Hematopoietic multipotent progenitor cell treated with erythropoietin and hydrocortisone succinate and interleukin-3 and kit ligand, for 8 days (in vitro differentiated cells): ENCODE measurements around the gene KCNQ1OT1.

Experiments
- DNase-seq: peaks from one replicate; pipeline ENCODE4 v3.0.0-alpha.2; 2015

Gene KCNQ1OT1

DNA sequence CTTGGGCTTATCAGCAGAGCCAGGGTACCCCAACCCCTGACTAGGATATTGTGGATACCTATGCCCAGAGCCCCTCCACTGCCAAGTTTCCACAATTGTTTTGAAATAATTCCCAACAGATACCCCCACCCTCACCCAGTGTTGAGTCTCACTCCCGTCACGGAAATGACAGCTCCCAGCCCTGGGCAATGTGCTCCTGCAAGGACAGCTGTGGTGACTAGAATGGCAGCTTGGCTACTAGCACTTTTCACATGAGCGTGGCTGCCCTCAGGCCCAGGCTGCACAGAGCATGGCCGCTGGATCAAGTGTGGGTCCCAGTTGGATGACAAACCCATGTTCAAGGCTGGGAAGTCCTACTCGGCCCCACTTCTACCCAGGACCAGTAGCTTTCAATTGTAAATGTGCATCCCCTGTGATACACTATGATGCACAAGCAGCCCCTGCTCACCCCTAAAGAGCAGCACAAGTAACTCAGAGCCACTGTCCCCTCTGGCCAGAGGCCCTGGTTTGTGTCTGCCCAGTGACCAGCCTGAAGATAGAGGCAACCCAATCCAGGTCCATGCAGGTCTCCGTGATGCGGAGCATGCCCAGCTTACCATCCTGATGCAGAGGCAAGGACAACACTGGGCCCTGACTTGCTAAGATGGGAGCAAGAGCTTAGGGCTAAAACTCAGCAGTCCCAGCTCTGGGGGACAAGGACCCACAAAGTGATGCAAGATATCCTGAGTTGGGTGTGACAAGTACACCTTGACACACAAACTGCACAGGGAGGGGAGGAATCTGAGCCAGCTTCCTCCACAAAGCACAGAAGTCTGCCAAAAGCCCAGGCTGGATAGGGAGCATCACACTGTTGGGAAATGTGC, 13.2 kb downstream of the KCNQ1OT1 start:
- no peak for DNase-seq

- no peak for DNase-seq
Observed at GRCh38 chr11:2685566-2686359, 14.0 kb downstream of the KCNQ1OT1 start.

DNA sequence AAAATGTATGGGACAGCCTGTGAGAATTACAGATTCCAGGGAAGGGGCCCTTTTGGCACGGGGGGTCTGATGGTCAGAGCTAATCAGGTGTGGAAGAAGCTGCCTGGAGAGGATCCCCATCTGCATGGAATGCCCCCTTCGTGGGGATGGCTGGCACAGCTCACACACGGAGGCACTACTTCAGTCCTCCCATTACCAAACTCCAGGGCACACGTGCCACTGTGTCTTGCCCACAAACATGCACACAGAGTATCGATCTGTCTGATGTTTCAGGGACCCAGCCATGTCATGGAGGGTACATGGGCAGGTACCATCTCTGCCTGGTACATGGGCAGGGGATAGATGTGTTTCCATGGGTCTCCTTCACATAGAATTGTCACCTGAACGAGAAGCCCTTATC, 14.7 kb downstream of the KCNQ1OT1 start:
- DNase-seq, result no peak

DNA sequence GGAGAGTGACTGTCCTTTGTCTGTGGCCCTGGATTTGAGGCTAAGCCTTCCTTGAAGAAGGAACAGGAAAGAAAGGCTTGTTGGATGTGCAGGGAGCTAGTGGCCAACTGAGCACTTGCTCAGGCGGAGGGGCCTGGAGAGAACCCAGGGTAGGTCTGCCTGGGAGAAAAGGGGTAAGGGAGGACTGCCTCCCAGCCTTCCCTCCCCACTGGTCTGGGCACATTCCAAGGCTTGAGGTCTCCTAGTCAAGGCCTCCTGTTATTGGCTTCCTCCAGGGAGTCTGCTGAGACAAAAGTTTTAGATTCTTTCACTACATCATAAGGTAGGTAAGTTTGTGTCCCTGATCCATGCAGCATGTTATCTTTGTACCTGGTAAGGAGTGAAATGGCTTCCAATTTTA, 15.2 kb downstream of the KCNQ1OT1 start:
- DNase-seq, result no peak

GRCh38 chr11:2683806-2684205, 16.0 kb downstream of the KCNQ1OT1 start:
- no peak for DNase-seq

- DNase-seq, result no peak
Observed at GRCh38 chr11:2681408-2682145, 18.2 kb downstream of the KCNQ1OT1 start.

GRCh38 chr11:2679011-2679676, 20.6 kb downstream of the KCNQ1OT1 start:
- no peak for DNase-seq

DNA sequence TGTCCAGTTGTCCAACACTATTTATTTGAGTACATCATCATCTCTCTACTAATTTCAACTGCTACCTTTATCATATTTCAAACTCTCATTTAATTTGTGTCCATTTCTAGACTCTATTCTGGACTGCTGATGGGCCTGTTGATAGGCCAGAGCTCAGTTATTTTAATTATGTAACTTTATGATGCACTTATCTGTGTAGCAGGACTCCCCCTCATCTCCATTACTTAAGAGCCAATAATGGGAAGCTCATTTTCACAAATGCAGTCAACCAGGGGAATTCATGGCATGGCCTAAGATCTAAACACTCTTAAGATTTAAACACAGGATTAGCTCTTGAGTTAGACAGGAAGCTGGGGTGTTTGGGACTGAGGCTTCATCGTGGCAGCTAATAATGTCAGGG, 21.4 kb downstream of the KCNQ1OT1 start:
- no peak for DNase-seq

DNA sequence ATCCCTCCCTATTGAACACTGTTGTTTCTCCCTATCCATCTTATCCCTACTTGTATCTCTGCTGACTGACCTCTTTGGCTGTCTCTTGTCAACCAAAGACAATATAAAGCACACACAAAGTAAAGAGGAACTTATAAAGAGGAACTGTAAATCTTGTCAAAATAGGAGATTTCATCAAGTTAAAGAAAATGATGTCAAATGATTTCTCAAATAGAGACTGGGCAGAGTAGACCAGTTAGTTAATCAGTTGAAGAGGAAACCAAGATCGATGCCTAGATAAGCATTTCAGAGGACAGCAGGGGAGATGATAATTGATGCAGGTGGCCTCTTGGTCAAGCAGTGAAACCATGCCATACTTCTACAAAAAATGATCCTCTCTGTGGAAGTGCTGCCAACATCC, 22.7 kb downstream of the KCNQ1OT1 start:
- DNase-seq, result no peak

- no peak for DNase-seq
Observed at GRCh38 chr11:2675540-2675939, 24.3 kb downstream of the KCNQ1OT1 start.

DNA sequence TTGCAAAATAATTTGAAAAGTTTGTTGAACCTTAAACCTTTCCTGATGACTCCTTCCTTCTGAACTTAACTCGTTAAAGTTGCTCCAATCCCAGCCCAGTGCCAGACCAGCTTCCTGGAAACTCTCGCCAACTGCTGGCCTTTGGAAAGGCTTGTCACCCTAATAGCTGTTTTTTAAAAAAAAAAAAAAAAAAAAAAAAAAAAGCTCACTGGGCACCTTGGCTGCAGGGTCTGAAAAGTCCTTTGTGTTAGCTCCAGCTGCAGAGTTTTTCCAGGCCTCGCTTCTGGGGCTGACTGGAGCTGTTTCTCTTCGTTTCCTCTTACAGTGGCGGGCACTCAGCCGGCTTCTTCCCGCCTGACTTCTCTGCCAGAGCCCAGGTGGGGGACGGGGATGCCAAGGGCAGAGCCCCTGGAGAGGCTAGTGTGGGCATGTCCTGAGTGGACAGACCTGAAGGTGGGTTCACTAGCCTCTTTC, 25.1 kb downstream of the KCNQ1OT1 start:
- DNase-seq, result no peak

DNA sequence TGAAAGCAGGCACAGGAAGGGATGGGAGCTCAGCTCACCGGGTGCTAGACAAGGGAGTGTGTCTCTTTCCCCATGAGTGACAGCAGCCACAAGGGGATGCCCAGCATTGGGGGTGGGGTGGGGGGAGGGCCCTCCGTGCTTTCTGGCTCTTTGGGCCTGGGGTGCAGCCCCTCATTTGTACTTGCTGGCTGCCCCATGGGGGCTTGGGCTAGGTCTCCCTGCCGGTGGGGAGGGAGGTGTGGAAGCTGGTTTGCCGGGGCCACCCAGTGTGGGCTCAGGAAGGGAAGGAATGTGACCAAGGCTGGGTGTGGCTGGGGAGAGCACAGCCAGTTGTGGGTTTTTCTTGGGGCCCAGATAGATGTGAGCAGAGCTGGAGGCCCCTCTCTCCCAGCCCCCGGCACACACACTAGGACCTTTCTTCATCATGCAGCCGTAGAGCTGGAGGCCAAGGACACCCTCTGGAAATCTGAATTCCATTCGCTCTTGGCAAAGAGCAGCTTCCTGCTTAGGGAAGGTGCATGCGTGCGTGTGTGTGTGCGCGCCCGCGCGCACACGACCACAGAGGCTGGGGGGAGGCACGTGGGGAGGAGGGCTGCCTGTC, 25.8 kb downstream of the KCNQ1OT1 start:
- no peak for DNase-seq

DNA sequence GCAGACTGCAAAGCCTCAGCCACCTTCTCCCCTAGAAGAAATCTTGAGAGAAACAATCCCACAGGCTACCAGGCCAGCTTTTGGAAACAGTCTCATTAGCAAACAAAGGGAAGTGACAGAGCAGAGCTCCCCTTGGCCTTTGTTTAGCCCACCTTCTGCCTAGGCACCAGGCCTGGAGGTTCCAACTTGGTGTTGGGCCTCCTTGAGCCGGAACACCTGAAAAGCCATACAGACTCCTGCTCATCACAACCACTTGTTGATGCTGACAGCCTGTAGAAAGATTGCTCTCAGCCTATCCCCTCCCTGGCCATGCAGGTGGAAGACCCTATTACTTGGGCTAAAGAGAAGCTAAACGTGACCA, 26.6 kb downstream of the KCNQ1OT1 start:
- no peak for DNase-seq

GRCh38 chr11:2672553-2673249, 27.1 kb downstream of the KCNQ1OT1 start:
- DNase-seq, result no peak

GRCh38 chr11:2671748-2672147, 28.0 kb downstream of the KCNQ1OT1 start:
- no peak for DNase-seq

DNA sequence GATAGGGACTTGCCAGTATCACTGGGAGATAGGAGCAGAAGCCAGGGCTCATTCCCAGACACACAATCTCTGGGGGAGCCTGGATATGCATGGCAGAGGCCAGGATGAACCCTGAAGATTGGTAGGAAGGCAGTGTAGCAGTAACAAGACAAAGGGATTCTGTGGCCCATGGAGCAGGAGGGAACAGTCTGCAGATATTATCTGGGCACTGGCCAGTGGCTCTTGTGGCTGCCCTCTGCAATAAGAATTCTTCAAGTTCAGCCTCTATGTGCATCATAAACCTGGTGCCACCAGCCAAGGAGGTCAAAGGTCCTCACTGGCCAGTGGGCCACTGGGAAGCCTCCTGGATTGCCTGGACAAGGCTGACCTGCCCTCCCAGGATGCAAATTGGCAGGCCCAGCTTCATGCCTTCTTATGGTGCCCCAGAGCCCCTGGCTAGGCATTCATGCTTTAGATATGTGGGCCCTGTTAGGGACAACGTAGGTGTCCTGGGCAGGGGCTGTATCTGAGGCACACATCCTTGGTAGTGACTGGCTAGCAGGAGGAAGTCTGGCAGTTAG, 29.2 kb downstream of the KCNQ1OT1 start:
- DNase-seq, result no peak

- DNase-seq, result no peak
Observed at GRCh38 chr11:2669634-2670469, 29.9 kb downstream of the KCNQ1OT1 start.

DNA sequence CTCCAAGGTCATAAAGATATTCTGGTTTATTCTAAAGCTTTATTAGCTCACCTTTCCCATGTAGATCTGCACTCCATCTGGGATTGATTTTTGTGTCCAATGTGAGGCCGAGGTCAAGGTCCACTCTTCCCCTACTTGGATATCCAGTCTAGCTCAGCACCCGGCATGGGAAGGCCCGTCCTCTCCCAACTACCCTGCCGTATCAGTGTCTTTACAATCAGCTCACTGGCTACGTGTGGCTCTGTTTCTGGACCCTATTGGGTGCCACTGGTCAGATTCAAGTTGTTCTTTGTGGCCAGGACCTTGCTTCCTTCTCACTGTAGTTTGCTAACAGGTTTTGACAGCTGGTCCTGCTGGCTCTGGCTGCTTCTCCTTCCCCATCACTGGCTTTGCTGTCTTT, 30.9 kb downstream of the KCNQ1OT1 start:
- no peak for DNase-seq

DNA sequence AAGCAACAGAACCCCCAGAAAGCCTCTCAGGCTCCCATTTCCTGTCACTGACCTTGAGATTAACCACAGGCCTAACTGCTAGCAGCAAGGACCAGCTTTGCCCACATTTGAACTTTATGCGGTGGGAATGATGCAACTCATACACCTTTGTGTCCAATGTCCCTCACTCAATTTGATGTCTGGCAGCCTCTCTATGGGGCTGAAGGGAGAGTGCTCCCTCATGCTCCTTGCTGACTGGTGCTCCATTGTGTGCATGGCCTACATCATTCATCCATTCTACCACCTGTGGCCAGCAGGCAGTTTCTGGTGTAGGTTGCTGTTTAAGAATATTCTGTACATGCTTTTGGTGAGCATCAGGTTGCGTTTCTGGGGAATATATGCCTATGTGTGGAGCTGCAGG, 31.9 kb downstream of the KCNQ1OT1 start:
- no peak for DNase-seq

DNA sequence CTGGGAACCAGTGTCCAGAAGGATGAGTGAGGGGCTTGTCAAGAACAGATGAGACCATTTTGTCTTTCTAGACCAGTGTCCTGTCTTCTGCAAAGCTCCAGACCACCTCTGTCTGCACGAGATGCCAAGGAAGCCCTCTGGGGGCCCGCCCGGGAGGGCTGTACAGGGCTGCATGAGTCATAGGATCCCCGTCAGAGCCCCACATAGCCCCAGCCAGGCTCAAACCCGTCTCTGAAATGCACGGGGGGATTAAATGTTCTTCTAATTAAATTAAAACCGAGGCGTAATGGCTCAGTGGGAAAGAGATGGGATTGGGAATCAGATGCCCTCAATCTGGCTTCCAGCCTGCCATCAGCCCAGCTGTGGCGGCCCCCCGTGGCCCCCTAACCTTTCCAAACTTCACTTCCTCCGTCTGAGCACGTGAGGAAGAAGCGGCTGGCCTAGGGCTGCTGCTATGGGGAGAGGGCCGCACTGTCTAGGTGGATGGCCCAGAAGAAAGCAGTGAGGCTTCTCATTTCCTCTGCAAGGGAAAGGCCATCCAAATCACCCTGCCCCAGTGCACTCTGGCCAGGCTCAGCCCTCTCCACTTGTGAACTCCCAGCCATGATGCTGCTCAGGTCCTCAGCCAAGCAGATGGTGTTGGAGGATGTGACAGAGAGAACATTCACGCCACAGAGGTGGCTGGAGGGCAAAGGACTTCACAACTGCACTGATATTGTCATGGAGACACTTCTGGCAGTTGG, 32.8 kb downstream of the KCNQ1OT1 start:
- no peak for DNase-seq
